GM21825 (cell line): ENCODE results near the gene TAX1BP1.

Experiments used
- ATAC-seq: cut with Tn5 transposase; IDR thresholded peaks from one replicate; pipeline ENCODE4 v1.9.1; 2021; ENCODE audit warnings: mild to moderate bottlenecking, moderate library complexity; ENCODE audit not compliant: unreplicated experiment

The TAX1BP1 gene

DNA sequence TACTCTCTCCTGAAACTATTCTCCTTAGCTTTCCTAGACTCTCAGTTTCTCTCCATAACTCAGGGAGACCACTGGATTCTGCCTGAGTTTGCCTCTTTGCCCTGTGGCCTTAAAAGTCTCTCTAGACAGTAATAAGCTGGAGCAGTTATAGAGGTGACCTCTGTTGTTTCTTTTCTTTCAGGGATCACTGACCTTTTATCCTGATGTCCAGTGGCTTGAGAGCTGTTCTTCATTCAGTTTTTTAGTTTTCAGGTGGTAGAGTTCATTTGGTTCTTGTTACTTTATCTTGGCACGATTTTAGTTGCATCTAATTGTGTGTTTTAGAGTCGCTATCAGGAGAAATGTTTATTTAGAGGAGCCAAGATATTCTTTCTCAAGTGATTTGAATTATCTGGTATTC lies 37.7 kb downstream of the TAX1BP1 start:
- no peak for ATAC-seq

DNA sequence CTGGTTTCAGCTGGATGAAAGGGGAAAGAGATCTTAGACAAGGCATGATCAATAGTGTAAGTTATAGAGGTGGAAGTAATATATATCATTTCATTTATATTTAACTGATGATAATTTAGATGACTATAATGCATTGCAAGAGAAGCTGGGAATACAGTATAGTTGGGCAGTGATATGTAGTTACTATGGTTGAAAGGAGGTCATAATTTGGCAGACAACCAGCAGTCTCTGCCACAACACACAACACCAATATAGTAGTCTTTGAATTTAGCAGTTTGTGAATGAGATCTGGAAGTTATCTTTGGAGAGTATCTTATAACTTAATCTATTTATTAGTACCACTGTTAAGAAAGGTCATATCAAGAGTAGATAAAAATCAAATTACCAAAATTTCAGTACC lies 39.9 kb downstream of the TAX1BP1 start:
- ATAC-seq, result no peak

DNA sequence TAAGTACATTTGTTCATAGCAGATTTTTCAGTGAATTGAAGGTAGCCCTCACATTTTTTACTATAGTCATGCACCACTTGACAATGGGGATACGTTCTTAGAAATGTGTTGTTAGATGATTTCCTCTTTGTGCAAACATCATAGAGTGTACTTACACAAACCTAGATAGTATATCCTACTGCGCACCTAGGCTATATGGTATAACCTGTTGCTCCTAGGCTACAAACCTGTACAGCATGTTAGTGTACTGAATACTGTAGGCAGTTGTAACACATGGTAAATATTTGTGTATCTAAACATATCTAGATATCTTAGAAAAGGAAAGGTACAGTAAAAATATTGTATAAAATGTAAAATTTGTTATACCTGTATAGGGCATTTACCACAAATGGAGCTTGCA lies 41.2 kb downstream of the TAX1BP1 start:
- ATAC-seq, result no peak

DNA sequence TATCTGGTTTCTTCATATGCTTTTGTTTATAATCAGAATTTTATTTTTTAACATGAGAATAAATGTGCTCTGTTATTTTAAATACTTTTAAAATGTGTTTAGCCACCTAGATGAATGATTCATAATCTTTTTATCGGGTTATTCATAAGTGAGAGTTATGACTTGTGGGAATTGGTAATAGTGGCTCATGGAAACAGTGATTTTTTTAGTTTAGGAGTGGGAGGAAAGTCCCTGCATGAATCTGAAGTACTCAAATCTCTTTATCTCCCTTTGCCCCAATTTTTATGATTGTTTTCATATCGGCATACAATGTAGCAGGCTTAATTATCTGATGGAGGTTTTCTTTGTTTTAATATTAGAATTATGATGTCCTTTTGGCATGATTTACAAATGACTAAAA lies 42.9 kb downstream of the TAX1BP1 start:
- no peak for ATAC-seq

DNA sequence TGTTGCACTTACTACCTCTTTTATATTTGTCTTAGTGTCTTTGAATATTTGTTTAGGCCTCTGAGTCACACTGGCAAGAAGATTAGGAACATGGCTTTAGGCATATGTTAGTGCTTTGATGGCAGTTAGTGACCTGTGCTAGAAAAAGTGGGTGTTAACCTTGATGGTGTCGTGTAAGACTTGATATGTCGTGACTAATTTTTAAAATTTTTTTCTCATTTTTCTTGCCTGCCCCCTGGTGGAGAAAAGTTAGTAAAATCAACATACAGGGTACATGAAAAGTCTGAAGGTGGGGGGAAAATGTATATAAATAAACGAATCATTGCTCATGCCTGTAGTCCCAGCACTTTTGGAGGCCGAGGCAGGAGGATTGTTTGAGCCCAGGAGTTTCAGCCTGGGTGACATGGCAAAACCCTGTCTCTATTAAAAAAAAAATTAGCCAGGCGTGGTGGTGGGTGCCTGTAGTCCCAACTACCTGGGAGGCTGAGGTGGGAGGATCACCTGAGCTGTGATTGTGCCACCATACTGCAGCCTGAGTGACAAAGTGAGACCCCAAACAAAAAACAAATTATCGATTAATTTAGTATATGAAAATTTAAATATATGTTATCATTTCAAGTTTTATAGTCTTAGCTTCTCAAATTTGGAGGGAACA lies 44.6 kb downstream of the TAX1BP1 start:
- no peak for ATAC-seq

- ATAC-seq, result no peak
Observed at GRCh38 chr7:27788437-27788836, 48.5 kb downstream of the TAX1BP1 start.

DNA sequence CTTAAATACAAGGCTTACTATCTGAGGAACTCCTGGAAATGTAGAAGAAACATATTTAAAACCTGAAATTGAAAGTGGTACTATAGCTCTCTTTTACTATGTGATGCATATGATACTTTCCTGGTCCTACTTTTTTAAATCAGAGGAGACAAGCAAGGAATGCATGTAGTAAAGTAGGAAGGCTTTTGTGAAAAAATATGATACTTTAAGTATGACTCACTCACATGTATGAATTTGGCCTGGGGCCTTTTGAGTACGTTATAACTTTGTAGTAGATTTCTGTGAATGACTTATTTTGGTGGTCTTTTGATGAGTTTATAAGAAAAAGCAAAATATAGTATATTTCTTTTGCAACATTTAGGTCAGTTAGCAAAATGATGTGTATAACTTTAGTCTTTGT lies 53.8 kb downstream of the TAX1BP1 start:
- ATAC-seq, result no peak

- no peak for ATAC-seq
Observed at GRCh38 chr7:27795977-27796376, 56.0 kb downstream of the TAX1BP1 start.

DNA sequence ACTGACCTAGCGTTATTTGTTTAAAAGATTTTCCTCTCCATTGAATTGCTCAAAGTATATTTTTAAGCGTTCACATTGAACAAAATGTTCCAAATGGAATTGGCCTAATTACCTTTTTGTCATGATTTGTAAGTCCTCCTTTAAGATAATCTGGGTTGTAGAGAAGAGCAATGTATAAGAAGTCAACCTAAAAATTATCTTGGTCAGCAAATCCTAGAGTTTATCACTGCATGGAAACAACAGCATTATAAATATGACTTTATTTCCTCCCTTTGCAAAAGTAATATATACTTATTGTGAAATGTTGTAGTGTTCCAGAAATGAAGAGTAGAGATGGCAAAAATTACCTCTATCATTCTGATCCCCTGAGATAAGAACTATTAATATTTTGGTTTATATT lies 59.2 kb downstream of the TAX1BP1 start:
- no peak for ATAC-seq

GRCh38 chr7:27802999-27803398 lies 63.0 kb downstream of the TAX1BP1 start:
- ATAC-seq, result no peak

DNA sequence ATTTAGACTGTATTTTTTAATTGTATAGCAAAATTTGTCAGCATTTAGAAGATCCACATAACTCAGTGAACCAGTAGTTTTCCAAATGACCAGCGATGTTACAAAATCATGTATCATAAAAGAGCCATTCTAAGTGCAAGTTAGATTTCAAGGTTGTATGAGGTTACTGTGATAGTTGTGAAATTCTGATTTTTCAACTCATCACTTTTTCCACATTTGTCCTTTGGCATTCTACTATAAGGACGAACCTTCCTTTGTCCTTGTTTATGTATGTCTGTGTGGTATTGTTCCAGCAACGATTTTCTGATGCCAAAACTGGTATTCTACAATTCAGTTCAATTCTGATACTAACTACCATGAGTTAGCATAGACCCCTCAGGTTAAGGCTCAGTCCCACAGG lies 64.2 kb downstream of the TAX1BP1 start:
- no peak for ATAC-seq

DNA sequence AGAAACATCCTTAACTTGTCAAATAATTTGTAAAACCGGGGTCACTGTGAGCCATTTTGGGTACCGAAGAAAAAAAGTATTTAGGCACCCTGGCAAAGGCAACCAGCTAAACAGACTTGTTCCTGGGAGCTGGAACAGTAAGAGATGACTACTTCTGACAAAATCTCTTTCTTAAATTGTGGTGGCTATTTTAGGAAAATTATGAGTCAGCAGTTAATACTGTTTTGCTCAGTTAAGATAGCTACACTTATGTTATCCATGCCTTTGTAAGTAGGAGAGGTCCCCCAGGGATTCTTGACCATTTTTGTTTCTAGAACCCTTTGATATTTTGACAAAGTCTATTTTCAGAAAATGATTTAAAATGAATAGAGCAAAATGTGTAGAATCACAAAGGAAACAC lies 68.7 kb downstream of the TAX1BP1 start:
- ATAC-seq, result no peak

DNA sequence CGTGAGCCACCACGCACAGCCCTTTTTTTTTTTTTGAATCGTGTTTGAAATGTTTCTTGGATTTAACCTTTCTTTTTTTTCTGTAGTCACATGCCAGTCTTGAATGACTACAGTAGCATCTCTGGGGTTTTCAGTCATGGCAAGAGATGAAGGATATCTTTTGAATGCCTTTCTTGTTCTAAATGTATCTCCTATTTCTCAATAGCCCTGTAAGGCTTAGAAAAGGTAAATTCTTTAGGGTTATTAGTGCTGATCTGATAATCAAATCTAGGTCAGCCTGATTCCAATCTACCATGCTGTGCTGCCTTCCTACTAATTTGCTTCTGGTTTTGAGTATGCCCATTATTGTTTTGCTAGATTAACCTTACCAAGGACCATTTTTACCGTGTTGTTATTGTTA lies 70.2 kb downstream of the TAX1BP1 start:
- no peak for ATAC-seq

- no peak for ATAC-seq
Observed at GRCh38 chr7:27812706-27813105, 72.7 kb downstream of the TAX1BP1 start.

DNA sequence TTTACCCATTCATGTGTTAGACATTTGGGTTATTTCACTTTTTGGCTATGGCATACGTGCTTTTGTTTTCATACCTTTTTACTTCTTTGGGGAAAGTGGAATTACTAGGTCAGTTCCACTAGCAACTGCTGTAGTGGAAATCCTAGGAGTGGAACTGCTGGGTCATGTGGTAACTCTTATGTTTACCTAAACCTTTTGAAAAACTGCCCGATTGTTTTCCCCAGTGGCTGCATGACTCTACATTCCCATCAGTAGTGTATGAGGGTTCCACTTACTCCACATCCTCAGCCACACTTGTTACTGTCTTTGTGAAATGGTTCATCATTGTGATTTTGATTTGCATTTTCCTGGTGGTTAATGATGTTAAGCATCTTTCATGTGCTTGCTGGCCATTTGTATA lies 82.3 kb downstream of the TAX1BP1 start:
- ATAC-seq, result no peak

DNA sequence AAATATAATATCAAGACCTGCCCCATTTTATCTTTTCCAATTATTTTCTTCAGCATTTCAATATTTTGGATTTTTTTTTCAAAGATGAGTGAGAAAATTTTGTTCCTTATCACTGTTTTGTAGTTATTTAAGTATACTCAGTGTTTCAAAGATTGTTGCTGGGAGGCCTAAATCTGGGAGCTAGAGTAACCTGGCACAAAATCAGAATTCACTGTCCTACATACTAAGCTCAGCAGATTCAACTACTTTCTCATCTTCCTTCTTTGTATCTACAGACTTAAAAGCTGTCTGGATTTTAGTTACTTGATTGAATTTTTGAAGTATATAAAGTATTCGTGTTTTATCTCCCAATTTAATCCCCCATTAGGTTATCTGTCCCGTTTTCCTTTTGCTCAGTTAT lies 85.9 kb downstream of the TAX1BP1 start:
- ATAC-seq, result no peak

DNA sequence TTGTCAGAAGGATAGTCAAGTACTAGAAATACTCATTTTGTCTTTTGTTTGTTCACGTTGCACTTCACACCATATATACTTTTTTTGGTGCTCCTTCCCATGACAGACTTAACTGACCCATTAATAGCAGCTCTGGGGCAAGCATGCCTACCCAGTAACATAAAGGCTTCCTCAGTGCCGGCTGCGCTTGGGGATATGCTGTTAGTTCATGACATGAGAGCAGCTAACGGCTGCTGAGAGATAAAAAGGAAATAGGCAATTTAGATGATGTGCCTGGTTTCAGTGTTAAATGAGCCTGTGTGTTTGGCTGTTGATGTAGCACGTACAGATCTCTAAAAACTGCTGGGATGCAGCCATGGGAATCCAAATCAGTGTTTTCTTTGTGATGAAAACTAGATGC lies 86.4 kb downstream of the TAX1BP1 start:
- no peak for ATAC-seq

GRCh38 chr7:27834179-27834921 lies 94.4 kb downstream of the TAX1BP1 start:
- no peak for ATAC-seq

- ATAC-seq, result no peak
Observed at GRCh38 chr7:27835376-27835775, 95.4 kb downstream of the TAX1BP1 start.

- no peak for ATAC-seq
Observed at GRCh38 chr7:27836536-27836935, 96.6 kb downstream of the TAX1BP1 start.

GRCh38 chr7:27839099-27839498 lies 99.1 kb downstream of the TAX1BP1 start:
- no peak for ATAC-seq

- no peak for ATAC-seq
Observed at GRCh38 chr7:27840313-27840712, 100.4 kb downstream of the TAX1BP1 start.
